ENCODE results near the gene SLC44A1. TPM values are rescaled to one million over a fixed set of nuclear protein-coding genes. Genes with fewer than 3 reads are reported as not detected.
A peak's percentile ranks its signal among the peaks of the same experiment; 100 is the strongest.

The SLC44A1 gene
- total and polyA plus RNA-seq, 2 of the 13 experiments (the other 11 are each of a cell fraction or from before 2014, with no cell fraction given), result 21.4 to 40.8 TPM

GRCh38 chr9:105244003-105244733 lies at the start of gene SLC44A1 (continued):
- peak; percentile 59; the same call in 1 of the 2 replicates for TF ChIP-seq ZNF775 (CRISPR knock-in tag; IDR thresholded peaks at IDR 0.05; ENCODE audit: borderline replicate concordance)
- TF ChIP-seq ZNF382 (CRISPR knock-in tag; IDR thresholded peaks at IDR 0.05; ENCODE audit: borderline replicate concordance), result no peak
- peak; percentile 96 for TF ChIP-seq ZFP91 (CRISPR knock-in tag; IDR thresholded peaks at IDR 0.05; ENCODE audit: borderline replicate concordance)
- TF ChIP-seq GABPA (IDR thresholded peaks at IDR 0.05; ENCODE audit: low read depth, low read length), result peak; percentile 74
- TF ChIP-seq GABPA (CRISPR knock-in tag; IDR thresholded peaks at IDR 0.05; ENCODE audit: low read depth), result peak; percentile 89
- peak; percentile 67 for TF ChIP-seq HNF4A (CRISPR knock-in tag; IDR thresholded peaks at IDR 0.05)
- no peak for TF ChIP-seq ZNF703 (CRISPR knock-in tag; IDR thresholded peaks at IDR 0.05; ENCODE audit: borderline replicate concordance)
- peak; percentile 68; the same call in 1 of the 2 replicates for TF ChIP-seq E2F1 (CRISPR knock-in tag; IDR thresholded peaks at IDR 0.05)
- TF ChIP-seq ADNP (CRISPR knock-in tag; IDR thresholded peaks at IDR 0.05), result peak; percentile 58; the same call in 1 of the 2 replicates
- no peak for TF ChIP-seq ZNF296 (CRISPR knock-in tag; conservative IDR thresholded peaks at IDR 0.05)
- peak; percentile 99 for TF ChIP-seq ZNF788 (CRISPR knock-in tag; IDR thresholded peaks at IDR 0.05; ENCODE audit: borderline replicate concordance)
- 0 out of 2 replicates have a peak, but pooled peaks have one; percentile 62 for TF ChIP-seq FOXC1 (CRISPR knock-in tag; IDR thresholded peaks at IDR 0.05; ENCODE audit: borderline replicate concordance)
- no peak for TF ChIP-seq KIAA2018 (CRISPR knock-in tag; IDR thresholded peaks at IDR 0.05; ENCODE audit: borderline replicate concordance)
- TF ChIP-seq ZBTB33 (CRISPR knock-in tag; IDR thresholded peaks at IDR 0.05), result peak; percentile 88
- peak; percentile 84; the same call in 1 of the 2 replicates for TF ChIP-seq ZNF264 (CRISPR knock-in tag; IDR thresholded peaks at IDR 0.05)
